HL-60/S4 treated with phorbol 12-myristate 13-acetate at 8.2 ng/mL for 4 days and 3 days (cell line): Measurements from ENCODE around the gene CIDEB.
"Not testable (repeated sequence)": the region's sequence is repeated elsewhere in the genome, so short reads cannot be mapped to it uniquely, and the experiment has no call there.

Source experiments
- in situ Hi-C: fragments of 300-500 bp; cut with MboI; formaldehyde crosslinking; loops from 2 replicates; pipeline ENCODE4 v1.15.0; 2022; ENCODE audit warnings: low sequenced_read_pairs

The CIDEB gene

GRCh38 chr14:24307575-24308341 lies at the start of gene CIDEB:
TSS of gene CIDEB (minus strand) at chr14:24307977. CDS start at chr14:24307858, 119 bp downstream.
- in situ Hi-C loops, result no loop called here

- in situ Hi-C loops, result no loop called here
Measured at GRCh38 chr14:24356208-24356607, 48.4 kb upstream of the CIDEB start.

- in situ Hi-C loops, result no loop called here
Measured at GRCh38 chr14:24355009-24355408, 47.2 kb upstream of the CIDEB start.

DNA sequence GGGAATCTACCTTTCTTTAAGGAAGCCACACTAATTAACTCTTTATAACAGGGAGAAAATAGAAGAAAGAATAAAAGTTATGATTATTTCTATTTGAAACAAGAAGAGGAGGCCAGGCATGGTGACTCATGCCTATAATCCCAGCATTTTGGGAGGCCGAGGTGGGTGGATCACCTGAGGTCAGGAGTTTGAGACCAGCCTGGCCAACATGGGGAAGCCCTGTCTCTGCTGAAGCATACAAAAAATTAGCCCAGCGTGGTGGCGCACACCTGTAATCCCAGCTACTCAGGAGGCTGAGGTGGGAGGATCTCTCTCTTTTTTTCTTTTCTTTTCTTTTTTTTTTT lies 46.7 kb upstream of the CIDEB start:
- in situ Hi-C loops, result not testable (repeated sequence)

- in situ Hi-C loops, result no loop called here
Measured at GRCh38 chr14:24353559-24354481, 46.0 kb upstream of the CIDEB start.

GRCh38 chr14:24351517-24351916 lies 43.7 kb upstream of the CIDEB start:
- in situ Hi-C loops, result no loop called here

DNA sequence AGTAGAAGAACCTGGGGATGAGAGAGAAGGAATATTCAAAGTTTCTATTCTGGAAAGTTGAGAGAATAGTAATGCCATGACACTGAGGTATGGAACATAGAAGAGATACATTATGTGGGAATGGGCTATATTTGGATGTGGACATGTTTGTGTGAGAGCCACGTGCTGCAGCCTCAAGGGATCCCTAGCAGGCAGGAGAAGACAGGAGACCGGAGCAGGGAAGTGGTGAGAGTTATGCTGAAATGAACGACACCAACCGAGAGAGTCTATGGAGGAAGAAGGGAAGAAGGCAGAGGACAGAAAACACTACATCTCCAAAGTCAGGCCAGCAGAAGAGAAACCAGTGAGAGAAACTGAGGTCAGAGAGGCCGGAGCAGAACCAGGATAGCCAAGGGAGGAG lies 42.0 kb upstream of the CIDEB start:
- in situ Hi-C loops, result loop anchor here (25.0 kb wide), 1 partner anchor 263 kb away; the partner anchor contains the start of gene GZMH

DNA sequence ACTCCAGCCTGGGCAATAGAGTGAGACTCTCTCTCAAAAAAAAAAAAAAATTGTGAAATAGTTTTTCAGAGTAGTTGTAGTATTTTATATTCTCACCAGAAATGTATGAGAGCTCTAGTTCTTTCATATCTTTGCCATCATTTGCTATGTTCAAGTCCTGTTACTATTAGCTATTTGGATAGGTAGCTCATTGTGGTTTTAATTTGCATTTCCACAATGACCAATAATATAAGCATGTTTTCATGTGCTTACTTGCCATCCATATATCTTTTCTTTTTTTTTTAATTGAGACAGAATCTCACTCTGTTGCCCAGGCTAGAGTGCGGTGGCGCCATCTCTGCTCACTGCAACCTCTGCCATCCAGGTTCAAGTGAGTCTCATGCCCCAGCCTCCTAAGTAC lies 40.4 kb upstream of the CIDEB start:
- in situ Hi-C loops, result loop anchor here (25.0 kb wide), 1 partner anchor 264 kb away; the partner anchor contains the start of gene GZMH

GRCh38 chr14:24347134-24347533 lies 39.4 kb upstream of the CIDEB start:
- in situ Hi-C loops, result loop anchor here (25.0 kb wide), 1 partner anchor 265 kb away; the partner anchor contains the start of gene GZMH

GRCh38 chr14:24343795-24344660 lies 36.3 kb upstream of the CIDEB start:
- in situ Hi-C loops, result loop anchor here (25.0 kb wide), 1 partner anchor 268 kb away; the partner anchor contains the start of gene GZMH

DNA sequence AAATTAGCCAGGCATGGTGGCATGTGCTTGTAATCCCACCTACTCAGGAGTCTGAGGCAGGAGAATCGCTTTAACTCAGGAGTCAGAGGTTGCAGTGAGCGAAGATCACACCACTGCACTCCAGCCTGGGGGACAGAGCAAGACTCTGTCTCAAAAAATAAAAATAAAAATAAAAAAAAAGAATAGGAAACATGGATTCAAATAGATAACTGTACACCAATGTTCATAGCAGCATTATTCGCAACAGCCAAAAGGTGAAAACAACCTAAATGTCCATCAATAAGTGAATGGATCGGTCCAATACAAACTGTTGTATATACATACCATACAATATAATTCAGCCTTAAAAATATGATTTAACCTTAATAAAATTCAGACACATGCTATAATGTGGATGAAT lies 35.1 kb upstream of the CIDEB start:
- in situ Hi-C loops, result loop anchor here (25.0 kb wide), 1 partner anchor 269 kb away; the partner anchor contains the start of gene GZMH

DNA sequence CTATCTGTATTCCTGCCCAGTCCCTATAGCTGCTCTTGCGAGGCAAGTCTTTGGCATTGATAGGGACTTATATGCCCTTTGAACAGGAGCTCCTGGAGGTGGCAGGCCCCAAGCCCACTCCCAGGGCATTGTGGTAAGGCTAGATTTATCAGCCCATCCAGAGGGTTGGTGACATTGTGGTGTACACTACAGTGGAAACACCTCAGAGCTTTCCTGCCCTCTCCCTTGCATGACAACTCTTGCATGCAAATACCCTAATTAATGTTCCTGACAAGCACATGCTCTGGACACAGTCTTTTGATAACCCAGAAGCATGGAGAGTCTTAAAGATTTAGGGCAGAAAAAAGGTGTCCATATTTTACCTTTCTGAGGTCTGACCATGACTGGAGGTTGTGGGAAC lies 32.8 kb upstream of the CIDEB start:
- in situ Hi-C loops, result loop anchor here (25.0 kb wide), 1 partner anchor 272 kb away; the partner anchor contains the start of gene GZMH

DNA sequence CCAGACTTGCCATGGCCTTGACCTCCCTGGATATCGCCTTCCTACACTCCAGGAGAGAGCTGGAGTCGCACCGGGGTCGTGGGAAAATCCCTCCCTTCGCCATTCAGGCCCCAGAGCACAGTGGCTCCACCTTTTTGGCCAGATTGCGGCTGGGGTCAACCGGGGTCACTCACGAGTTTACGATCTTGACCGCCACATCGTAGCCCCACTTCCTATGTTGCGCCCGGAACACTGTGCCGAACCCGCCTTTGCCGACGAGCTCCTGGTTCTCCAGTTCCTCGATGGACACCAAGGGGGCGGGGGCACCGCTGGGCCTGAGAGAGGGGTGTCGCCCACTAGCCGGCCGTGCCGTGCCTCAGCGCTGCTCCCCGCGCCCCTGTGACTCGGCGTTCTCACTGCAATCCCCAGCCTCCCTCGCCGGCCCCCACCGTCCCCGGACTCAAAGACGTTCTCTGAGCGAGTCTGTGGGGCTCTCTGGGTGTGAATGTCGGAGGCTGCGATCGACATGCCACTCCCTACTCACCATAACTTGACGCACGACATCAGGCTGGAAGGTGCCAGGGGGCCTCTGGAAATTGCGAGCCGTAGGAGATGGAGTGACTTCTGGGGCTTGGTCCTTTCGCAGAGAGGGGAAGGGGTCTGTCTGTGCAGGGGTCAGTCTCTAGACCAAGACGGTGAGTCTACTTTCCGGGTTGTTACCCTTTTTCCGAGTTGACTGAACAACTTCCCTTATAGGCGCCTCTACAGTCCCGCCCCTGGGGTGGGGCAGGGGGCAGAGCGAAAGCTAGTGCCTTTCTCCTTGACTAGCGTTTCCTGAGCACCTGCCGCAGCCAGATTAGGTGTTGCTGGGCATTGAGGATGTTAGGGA lies 31.7 kb upstream of the CIDEB start, which contains the start of gene RIPK3:
Gene RIPK3 (minus strand): TSS at position 708 of the 868 bp plus-strand sequence. CDS start 165 bp downstream, at position 543.
- in situ Hi-C loops, result loop anchor here (10.0 to 25.0 kb wide), 2 partner anchors 95 to 273 kb away; partner anchors contain the start of gene GZMH

DNA sequence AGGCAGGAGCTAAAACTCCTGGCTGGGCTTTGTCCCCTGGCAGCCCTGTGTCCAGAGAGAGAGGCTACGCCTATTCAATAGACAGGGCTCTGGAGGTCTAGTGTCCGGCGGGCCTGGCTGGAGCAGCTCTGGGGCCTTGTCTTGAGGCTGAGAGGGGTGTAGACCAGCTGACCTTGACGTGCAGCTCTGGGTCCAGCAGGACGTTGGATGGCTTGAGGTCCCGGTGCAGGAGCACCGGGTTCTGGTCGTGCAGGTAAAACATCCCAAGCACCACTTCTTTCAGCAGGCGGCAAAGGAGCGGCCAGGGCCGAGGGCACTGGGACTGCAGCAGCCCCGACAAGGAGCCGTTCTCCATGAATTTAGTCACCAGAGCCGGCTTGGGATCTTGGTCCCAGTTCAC lies 31.1 kb upstream of the CIDEB start:
- in situ Hi-C loops, result loop anchor here (10.0 to 25.0 kb wide), 2 partner anchors 96 to 273 kb away; partner anchors contain the start of gene GZMH

DNA sequence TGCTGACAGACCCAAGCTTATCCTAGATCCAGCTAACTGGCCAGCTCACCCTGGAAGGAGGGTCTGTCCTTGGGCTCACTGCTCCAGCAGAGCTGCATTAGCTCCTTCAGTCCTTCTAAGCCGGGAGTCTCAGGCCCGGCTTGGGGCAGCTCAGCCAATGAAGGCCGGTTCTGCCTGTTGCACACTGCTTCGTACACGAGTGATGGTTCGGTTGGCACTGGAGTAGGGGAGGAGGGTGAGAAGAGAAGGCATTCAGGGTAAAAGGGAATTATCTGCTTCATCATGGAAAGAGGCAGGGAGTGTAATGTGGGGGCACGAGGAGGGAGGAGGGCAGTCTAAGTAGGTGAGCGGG lies 30.0 kb upstream of the CIDEB start:
- in situ Hi-C loops, result loop anchor here (10.0 to 25.0 kb wide), 2 partner anchors 97 to 275 kb away; partner anchors contain the start of gene GZMH

DNA sequence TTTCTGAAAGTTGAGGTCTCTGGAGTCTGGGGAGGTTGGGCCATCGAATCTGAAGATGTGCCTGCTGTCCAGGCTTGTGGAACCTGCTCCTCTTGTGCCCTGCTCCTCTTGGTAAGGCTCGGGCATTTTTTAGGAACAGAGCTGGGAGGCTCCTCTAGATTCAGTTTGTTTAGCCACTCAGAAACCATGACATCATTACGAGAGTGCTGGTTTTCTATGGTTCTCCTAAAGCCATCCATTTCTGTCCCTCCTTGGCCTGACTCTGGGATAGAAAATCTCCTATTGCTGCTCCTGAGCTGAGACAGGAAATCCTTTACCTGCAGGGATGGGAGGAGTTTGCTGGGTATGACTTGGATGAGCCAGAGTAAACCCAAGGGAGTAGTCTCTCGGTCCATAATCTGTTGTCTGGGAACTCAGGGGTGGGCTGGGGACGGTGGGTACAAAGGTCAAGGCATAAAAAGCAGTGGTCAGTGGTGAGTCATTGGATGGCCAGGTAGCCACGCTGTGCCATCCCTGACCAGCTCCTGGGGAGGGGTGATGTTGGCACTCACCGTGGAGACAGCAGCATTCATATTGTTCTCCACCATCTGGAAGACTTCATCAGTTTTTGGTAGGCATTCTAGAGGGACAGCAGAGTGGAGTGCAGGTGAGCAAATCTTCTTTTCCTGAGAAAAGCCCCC lies 29.5 kb upstream of the CIDEB start:
- in situ Hi-C loops, result loop anchor here (10.0 to 25.0 kb wide), 2 partner anchors 98 to 275 kb away; partner anchors contain the start of gene GZMH

DNA sequence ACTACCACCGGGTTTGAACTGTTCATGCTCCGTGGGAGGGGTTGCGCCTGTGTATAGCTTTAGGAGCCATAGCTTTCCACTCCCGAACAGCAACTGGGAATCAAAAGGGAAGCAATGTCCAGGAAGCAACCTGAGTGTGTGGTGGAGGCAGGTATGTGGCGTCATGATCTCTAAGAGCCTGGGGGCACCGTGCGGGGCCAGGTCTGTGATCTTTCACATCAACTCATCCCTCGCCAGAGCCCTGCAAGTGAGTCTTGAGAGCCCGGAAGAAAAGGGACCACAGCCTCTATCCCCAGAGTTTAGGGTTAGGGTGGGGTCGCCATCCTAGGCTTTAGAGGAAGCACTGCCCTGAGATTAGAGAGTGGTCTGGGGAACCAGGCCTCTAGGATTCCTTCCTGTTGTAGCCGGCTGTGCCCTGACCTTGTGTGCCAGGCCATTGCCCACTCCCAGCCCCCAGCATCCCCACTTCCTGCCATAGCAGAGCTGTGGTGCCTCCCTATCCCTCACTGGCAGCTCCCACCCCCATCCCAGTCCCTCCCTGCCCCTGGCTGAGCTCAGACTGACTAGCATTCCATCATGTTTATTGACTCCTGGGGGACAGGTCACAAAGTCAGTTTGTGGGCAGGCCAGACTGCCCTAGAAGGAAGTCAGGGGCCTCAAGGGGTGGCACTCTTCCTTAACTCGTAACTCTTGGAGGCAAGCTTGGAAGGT lies 27.8 kb upstream of the CIDEB start:
- in situ Hi-C loops, result loop anchor here (10.0 to 25.0 kb wide), 2 partner anchors 99 to 277 kb away; partner anchors contain the start of gene GZMH
